Amniotic epithelial cell (primary cell): ENCODE data around the gene RASSF1.
A peak's percentile ranks its signal among the peaks of the same experiment; 100 is the strongest.

Source experiments
- DNase-seq: peaks from one replicate; pipeline ENCODE4 v3.0.0-alpha.2; 2010; ENCODE audit warnings: low read depth

The RASSF1 gene

GRCh38 chr3:50299929-50300680 is 40.5 kb downstream of the RASSF1 start:
- DNase-seq = peak; percentile 64

DNA sequence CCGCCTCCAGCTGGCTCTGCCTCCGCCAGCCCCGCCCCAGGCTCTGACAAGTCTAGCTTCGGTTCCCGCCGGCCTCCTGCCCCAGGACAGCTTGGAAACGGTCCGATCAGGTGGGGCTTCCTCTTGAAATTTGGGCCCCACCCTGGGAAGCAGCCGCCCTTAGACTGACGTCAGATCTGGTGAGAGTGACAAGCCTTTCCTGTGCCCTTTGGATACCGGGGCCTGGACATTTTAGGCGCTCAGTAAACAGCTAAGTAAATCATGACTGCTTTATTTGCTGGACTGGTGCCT is 41.1 kb downstream of the RASSF1 start:
- no peak for DNase-seq

- peak; percentile 99 for DNase-seq
These were observed 41.6 kb downstream of the RASSF1 start, which contains the start of the genes HYAL3 and NAA80 for GRCh38 chr3:50298836-50299637. Gene HYAL3 (minus strand): TSS chr3:50299405. CDS start chr3:50295602, 3,803 bp downstream. Gene NAA80 (minus strand): TSS chr3:50299405. CDS start chr3:50297463, 1,942 bp downstream.

- DNase-seq = no peak
These were observed 42.5 kb downstream of the RASSF1 start for GRCh38 chr3:50297896-50298725.

- DNase-seq = no peak
These were observed 43.3 kb downstream of the RASSF1 start for GRCh38 chr3:50297384-50297775.

- no peak for DNase-seq
These were observed 43.8 kb downstream of the RASSF1 start for GRCh38 chr3:50296721-50297383.

GRCh38 chr3:50295553-50296431 is 44.8 kb downstream of the RASSF1 start:
- no peak for DNase-seq

- no peak for DNase-seq
These were observed 45.9 kb downstream of the RASSF1 start for GRCh38 chr3:50294492-50295403.

DNA sequence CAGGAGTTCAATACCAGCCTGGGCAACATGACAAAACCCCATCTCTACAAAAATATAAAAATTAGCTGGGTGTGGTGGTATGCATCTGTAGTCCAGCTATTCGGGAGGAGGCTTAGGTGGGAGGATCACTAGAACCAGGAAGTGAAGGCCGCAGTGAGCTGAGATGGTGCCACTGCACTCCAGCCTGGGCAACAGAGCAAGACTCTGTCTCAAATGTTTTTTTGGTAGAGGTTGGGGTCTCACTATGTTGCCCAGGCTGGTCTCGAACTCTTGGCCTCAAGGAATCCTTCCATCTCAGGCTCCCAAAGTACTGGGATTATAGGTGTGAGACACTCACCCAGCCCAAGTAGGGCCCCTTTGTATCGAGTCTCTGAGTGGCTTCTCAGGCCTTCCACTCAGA is 46.5 kb downstream of the RASSF1 start:
- no peak for DNase-seq

DNA sequence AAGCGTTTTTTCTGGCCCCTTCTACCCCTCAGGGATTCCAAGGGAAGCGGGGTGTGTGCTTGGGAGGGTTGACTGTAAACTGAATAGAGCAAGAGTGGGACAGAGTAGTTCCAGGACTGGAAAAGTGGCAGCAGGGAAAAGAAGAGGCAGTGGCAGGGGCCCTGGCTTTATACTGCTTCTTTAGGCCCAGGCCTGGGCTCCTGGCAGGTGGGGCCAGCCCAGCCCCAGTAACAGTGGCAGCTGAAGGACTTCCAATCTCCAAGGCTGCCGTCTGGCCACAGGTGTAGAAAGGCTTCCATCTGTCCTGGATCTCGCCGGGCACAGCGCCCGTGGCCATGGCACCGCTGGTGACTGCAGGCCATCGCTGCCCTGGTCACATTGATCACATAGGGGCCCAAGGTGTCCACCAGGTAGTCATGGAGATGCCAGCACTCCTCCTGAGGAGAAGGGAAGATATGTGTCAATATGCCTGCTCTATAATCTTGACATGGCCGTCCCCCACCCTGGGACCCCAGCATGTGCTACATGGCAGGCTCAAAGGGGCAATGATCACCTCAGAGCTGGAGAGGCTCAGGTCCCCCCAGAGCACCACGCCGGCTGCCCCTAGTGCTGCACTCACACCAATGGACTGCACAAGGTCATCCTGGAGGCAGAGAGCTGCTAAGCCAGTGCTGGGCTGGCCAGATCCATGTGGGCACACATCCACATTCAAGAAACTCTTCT is 47.4 kb downstream of the RASSF1 start:
- no peak for DNase-seq

- DNase-seq = peak; percentile 96
These were observed 48.2 kb downstream of the RASSF1 start, which contains the start of gene IFRD2 for GRCh38 chr3:50292159-50293078. Gene IFRD2 (minus strand): TSS chr3:50292429. CDS start chr3:50292274, 155 bp downstream.

DNA sequence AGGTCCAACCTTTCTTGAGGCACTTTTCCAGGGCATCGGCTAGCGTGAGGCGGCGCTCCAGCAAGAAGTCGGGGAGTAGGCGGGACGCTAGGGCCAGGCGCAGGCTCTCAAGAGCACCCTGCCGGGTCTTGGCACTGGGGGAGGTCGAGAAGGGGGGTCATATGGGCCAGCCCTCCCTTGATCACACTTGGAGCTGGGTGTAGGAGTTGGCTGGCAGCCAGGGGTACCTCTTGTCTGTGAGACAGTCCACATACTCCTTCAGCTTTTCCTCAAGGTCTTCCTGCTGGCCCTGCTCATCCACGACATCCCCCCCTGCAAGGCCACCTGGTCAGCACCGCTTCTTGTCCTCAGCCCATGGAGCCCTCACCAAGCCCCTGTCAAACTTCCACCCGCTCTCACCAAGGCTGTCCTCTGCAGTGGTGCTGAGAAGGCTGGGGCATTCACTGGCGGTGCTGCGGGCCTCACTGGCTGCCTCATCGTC is 50.4 kb downstream of the RASSF1 start:
- DNase-seq = no peak

- DNase-seq = no peak
These were observed 51.5 kb downstream of the RASSF1 start for GRCh38 chr3:50289130-50289529.

- DNase-seq = no peak
These were observed 52.1 kb downstream of the RASSF1 start for GRCh38 chr3:50288387-50289007.

DNA sequence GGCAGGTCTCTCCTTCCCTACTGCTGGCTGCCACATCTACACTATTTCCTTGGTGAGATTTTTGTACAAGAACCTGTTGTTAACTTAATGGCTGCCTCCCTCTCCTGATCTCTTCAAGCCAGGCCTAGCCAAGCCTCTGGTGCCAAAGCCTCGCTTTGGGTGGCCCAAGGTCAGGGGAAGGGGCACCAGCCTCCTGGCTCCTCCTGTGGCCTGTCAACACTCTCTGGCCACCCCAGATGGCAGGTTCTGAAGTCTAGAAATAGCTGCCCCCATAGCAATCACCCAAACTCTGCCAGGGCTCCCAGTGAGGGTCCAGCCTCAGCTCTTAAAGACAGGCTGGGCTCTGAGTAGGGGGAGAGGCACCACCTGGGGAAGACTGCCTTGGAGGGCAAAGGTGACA is 53.4 kb downstream of the RASSF1 start:
- no peak for DNase-seq

DNA sequence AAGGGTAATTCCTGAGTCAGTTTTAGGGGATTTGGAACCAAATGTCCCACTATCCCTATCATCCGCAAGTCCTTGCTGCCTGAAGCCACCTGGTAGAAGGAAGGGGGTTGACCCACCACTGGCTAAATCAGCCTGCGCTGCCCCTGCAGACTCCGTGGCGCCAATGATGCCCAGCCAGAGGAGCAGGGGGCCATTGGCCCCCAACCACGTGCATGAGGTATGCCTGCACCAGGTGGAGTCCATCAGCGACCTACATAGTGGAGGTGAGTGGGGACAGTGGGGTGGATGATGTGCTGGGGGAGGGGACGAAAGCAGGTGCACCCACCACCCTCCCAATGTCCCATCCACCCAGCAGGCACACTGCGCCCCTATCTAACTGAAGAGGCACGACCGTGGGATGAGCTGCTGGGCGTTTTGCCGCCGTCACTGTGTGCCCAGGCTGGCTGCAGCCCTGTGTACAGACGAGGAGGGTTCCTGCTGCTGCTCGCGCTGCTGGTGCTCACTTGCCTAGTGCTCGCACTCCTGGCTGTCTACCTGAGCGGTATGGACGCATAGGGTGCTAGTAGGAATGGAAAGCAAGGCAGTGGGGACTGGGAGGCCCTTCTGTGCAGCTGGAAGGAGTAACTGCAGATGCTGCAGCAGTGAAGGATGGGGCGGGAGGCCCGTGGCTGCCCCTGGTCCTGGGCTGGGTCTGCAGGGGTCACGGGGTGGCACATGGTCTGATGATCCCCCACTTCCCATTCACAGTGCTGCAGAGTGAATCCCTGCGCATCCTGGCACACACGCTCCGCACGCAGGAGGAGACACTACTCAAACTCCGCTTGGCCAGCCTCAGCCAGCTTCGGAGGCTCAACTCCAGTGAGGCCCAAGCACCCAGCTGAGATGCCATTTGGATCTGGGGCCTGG is 54.1 kb downstream of the RASSF1 start:
- no peak for DNase-seq
